Stimulated activated CD8-positive, alpha-beta memory T cell treated with anti-CD3 and anti-CD28 coated beads, Interleukin-15, amount 100 ng/mL, for 24 hours (primary cell): ENCODE data around the gene RTP2.
A peak's percentile ranks its signal among the peaks of the same experiment; 100 is the strongest.

Experiments used
- DNase-seq: peaks from one replicate; pipeline ENCODE4 v3.0.0-alpha.2; 2020; ENCODE audit warnings: low read depth

RTP2 gene

DNA sequence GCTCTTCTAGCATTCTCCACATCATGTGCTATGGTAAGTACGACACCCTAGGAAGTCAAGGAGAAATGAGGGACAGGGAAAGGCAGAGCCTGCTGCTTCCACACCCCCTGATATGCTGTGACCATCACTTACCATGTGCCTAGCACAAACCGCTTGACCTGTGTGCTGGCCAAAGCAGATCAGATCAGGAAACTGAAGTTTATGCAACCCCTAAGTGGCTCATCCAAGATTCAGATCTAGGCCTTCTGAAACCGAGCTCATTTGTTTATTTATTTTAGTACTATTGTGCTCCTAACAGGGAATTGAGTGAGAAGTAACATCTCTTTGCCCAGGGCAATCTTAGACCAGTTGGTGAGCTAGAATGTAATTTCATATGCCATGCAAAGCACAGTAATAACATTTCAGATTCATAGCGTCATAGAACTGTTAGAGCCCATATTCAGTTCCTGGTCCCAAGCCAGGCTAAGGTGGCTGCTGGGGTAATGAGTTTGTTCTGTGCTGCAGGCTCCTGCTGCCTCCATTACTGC lies at the start of gene RTP2:
Gene RTP2 (minus strand): TSS at position 51 of the 527 bp plus-strand sequence. CDS start 429 bp downstream, outside the sequence.
- no peak for DNase-seq

GRCh38 chr3:187750513-187751123 lies 48.3 kb upstream of the RTP2 start:
- DNase-seq, result no peak

DNA sequence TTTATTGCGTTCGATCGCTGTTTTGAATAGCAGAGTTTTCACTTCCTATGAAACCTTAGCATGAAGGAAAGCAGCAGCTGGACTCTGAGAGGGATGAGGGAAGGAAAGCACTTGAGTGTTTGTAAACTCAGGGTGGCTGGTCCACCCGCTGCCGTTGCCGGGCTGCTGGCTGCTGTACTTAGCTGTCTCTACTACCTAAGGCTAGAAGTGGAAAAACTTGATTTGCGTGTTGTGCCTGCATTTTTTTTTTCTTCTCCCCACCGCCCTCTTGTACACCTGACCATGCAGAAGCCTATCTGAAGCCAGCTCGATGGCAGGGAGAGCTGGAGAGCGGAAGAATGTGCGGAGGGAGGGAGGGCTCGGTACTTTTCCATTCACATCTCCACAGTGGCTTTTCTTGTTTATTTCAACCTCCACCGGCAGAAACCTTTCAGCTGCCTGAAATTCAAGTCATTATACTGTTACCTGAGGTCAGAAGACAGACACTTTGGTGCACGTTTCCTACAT lies 47.7 kb upstream of the RTP2 start:
- DNase-seq, result no peak

- DNase-seq, result peak; percentile 78
These were observed 45.7 kb upstream of the RTP2 start for GRCh38 chr3:187748050-187748481.

GRCh38 chr3:187747506-187747905 lies 45.1 kb upstream of the RTP2 start:
- DNase-seq, result no peak

GRCh38 chr3:187746442-187747281 lies 44.3 kb upstream of the RTP2 start:
- DNase-seq, result no peak

- DNase-seq, result no peak
These were observed 43.7 kb upstream of the RTP2 start for GRCh38 chr3:187746059-187746441.

GRCh38 chr3:187745201-187746058 lies 43.1 kb upstream of the RTP2 start, which contains the start of gene BCL6:
Gene BCL6, minus strand, starts transcription at chr3:187745468. Its CDS starts 11,775 bp downstream, at chr3:187733693.
- DNase-seq, result no peak

GRCh38 chr3:187744169-187745151 lies 42.1 kb upstream of the RTP2 start:
- no peak for DNase-seq

- no peak for DNase-seq
These were observed 41.1 kb upstream of the RTP2 start for GRCh38 chr3:187743195-187744141.

DNA sequence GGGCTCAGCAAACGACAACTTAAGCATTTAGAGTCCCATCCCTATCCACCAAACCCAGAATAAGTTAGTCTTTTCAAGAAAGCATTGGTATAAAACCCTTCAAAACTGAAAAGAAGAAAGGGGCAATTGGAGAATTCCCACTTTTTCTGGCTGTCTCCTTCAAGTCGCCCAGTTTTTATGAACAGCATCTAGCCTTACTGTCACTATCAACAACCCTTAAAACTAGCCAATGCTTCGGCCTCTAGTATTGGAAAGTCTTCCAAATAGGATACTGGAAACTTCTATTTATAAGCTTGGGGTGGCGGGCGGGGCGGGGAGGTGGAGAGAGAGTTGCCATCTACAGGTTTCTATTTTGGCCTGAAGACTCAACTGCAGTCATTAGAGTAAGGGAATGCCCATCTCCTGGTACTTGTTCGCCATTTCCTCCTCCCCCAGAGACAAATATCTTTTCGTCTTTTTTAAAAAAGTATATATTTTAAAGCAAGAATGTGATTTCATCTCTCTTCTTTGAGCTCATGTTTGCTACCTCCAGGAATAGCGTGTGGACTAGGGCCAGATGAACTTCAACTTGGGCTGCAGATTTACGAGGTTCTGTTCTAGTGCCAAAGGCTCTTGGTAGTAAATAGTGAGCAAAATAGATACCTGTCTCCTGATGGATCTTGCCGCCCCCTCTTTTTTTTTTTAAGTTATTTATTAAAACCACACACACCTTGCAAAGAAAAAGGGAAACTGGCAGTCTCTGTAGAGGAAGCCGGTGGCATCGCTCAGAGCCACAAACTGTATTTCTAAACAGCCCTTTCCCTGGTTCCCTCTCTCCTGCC lies 40.2 kb upstream of the RTP2 start:
- DNase-seq, result no peak

DNA sequence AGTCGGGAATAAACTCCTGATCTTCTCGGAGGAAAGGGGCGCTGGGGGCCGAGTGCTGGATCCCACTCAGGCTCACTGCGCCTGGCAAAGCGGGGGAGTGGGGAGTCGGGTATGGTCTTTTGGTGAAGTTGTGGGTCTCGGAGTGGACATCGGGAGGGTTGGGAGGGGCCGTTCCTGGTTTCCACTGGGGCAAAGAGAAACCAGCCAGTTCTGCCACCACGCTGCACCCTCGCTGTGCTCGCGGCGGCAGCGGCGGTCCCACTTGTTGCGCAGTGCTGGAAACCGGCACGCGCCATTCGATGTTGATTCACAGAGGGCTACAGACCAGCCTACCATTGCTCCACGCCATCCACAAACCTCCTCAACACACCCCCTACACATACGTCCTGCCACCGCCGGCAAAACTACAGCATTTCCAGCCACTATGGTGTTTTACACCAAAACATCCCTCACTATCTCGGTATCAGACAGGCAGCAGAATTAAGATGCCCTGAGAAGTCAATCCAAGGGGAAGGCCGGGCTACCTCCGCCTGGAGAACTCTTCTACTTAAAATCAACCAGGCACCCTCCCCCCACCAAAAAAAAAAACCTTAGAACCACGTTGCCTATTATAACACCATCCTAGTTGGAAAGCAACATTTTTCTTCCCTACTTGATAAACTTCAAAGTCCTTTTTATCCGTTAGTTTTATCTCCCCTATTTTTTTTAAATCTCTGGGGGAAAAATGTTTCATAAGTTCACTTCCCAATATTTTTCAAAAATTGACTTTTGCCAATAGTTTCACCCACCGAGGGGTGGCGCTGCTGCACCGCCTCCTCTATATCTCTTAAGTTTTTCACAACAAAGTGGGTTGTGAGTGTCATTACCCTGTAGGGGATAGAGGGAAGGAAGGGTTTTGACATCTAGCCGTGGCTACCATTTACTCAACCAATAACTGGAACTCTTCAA lies 39.3 kb upstream of the RTP2 start:
- DNase-seq, result no peak

DNA sequence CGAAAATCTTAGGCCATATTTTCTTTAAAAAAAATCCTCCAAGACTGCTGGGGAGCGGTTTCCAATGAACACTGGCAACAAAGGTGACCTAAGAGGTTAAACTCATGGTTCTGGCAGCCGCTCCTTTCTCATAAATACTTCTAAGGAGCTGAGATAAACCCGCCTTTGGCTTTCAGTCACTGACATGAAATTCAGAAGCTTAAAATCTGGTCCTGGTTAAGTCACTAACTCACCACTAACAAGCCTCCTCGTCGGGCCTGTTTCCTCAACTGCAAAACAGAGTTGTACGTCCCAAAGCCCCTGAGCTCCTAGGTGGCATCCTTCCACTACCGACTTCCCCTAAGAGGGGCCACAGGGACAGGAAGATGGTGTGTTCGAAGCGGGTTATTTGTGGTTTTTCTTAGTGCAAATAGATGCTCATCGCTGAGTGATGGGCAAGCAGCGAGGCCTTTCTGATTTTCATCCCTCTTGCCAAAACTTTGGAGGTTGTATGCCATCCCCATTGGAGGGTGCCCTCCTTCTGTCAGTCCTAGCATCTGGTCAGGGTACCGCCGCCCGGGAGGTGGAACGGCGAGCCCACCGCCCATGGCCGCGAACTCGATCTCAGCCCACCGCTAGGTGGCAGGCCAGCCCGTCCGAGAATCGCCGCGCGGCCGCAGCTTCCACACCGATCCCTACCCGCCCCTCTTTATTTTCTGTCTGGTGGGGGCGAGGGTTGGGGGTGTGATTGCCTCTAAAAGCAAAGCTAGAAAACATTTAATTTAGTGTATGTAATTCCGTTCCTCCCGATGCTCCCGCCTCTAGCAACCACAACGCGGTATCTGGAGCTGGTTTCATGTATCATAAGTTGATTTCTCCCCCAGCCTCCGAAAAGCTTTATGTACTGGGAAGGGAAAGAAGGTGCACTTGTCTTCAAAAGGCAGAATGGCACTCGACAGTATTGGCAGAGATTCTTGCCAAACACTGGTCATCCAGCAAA lies 38.4 kb upstream of the RTP2 start:
- no peak for DNase-seq

DNA sequence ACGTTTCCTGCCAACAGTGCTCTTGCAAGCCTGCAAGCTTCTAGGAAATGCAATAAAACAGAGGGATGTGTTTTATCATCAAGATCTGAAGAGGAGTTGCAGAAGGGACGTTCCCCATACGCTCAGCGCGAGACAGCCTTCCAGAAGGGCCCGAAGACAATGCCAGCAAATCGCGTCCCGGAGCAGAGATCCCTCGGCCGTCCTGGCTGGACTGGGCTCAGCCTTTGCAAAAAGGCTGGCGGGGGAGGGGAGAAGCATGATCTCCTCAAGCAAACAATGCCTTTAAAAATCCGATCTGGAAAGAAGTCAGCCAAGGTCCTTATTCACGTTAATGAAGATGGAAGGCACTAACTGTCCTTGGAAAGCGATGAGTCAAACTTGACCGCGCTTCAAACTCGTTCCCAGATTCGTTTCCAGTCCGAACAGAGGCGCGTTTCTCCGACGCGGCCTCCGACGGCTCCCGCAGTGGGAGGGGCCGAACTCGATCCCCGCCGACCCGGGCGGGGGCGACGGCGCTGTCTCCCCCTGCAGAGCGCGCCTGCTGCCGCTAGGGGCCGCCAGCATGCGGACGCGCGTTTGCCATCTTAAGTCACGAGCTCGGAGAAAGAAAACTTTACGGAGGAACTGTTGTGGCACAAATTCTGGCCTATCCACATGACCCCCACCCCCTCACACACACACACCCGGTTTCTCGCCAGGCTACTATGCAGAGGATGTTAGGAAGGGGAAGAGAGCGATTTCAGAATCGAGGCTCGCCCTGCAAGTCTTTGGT lies 37.4 kb upstream of the RTP2 start:
- DNase-seq, result peak; percentile 68

GRCh38 chr3:187739094-187739560 lies 36.8 kb upstream of the RTP2 start:
- no peak for DNase-seq
